ENCODE results near the gene MSH3.

MSH3 gene

DNA sequence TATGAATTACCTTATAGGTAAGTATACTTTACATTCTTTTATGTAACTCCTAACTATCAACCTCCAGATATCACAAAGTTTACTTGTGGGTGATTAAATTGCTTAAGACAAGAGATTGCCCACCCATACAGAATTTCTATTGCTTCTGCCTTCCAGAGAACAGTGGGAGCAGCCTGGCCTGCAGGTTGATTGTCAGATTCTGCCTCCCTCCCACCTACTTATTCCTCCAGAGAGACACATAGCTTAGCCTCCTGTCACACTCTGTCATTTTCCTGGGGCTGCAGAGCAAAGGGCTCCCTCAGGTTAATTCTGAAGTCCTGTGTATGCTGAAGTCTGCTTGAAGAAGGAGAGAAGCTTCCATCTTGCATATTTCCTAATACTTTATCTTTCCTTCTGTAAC lies 48.8 kb downstream of the MSH3 start:
- Histone ChIP-seq H3K36me3 (ENCODE audit: control insufficient read depth in 2 of 2, insufficient read depth in 1 of 2, low read length in 2 of 2) (peaks cover 7 to 26% of the 10 kb centered on the region in 2 experiments; a peak in 2 of 3 replicates), H3K9me3 (ENCODE audit: control insufficient read depth, insufficient read depth, low read depth, low read length) (no peaks in the 10 kb centered on the region), H3K27ac (ENCODE audit: extremely low read depth, low read depth, low read length) (no peak overlapping the region), H3K4me1 (ENCODE audit: control insufficient read depth, insufficient read depth, low read length) (no peaks in the 10 kb centered on the region), H3K4me3 (ENCODE audit: low read depth, low read length) (no peak overlapping the region)
- no peak for TF ChIP-seq ZNF362 (tag by site-specific recombination; IDR thresholded peaks at IDR 0.05)
- TF ChIP-seq, protein P1, sequence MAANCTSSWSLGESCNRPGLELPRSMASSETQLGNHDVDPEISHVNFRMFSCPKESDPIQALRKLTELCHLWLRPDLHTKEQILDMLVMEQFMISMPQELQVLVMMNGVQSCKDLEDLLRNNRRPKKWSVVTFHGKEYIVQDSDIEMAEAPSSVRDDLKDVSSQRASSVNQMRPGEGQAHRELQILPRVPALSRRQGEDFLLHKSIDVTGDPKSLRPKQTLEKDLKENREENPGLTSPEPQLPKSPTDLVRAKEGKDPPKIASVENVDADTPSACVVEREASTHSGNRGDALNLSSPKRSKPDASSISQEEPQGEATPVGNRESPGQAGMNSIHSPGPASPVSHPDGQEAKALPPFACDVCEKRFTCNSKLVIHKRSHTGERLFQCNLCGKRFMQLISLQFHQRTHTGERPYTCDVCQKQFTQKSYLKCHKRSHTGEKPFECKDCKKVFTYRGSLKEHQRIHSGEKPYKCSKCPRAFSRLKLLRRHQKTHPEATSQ (tag by site-specific recombination; IDR thresholded peaks at IDR 0.05) = no peak
- TF ChIP-seq, protein P2, sequence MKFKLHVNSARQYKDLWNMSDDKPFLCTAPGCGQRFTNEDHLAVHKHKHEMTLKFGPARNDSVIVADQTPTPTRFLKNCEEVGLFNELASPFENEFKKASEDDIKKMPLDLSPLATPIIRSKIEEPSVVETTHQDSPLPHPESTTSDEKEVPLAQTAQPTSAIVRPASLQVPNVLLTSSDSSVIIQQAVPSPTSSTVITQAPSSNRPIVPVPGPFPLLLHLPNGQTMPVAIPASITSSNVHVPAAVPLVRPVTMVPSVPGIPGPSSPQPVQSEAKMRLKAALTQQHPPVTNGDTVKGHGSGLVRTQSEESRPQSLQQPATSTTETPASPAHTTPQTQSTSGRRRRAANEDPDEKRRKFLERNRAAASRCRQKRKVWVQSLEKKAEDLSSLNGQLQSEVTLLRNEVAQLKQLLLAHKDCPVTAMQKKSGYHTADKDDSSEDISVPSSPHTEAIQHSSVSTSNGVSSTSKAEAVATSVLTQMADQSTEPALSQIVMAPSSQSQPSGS (tag by site-specific recombination; IDR thresholded peaks at IDR 0.05; ENCODE audit: low read depth) = no peak
- no peak for TF ChIP-seq HOXA7 (CRISPR knock-in tag; IDR thresholded peaks at IDR 0.05; ENCODE audit: borderline replicate concordance)
- no peak for TF ChIP-seq SP3 (tag by site-specific recombination; IDR thresholded peaks at IDR 0.05)
- TF ChIP-seq ZNF426 (tag by site-specific recombination; IDR thresholded peaks at IDR 0.05) = no peak
- no peak for TF ChIP-seq ZNF621 (tag by site-specific recombination; IDR thresholded peaks at IDR 0.05)
- TF ChIP-seq ZNF610 (tag by site-specific recombination; IDR thresholded peaks at IDR 0.05; ENCODE audit: borderline replicate concordance) = no peak
- no peak for TF ChIP-seq SALL2 (tag by site-specific recombination; IDR thresholded peaks at IDR 0.05; ENCODE audit: borderline replicate concordance)
- TF ChIP-seq REPIN1 (tag by site-specific recombination; IDR thresholded peaks at IDR 0.05; ENCODE audit: low read depth) = no peak
- CTCF ChIA-PET = interaction anchor here (0.7 to 1.2 kb wide), 2 partner anchors 9 to 183 kb away, joined by 3 to 4 read pairs; no protein-coding TSS in a partner anchor
- POLR2A ChIA-PET = no interaction called here

GRCh38 chr5:80703747-80704146 lies 49.3 kb downstream of the MSH3 start:
- CTCF ChIA-PET = interaction anchor here (0.7 to 1.2 kb wide), 3 partner anchors 8 to 491 kb away, joined by 3 to 4 read pairs (median 4); no protein-coding TSS in a partner anchor
- POLR2A ChIA-PET = no interaction called here

More at GRCh38 chr5:80703747-80704146, 49.3 kb downstream of the MSH3 start:
- no peak for TF ChIP-seq ZNF777 (tag by site-specific recombination; IDR thresholded peaks at IDR 0.05; ENCODE audit: borderline replicate concordance)
- no peak for TF ChIP-seq ZNF488 (tag by site-specific recombination; IDR thresholded peaks at IDR 0.05)
- TF ChIP-seq ZSCAN4 (tag by site-specific recombination; IDR thresholded peaks at IDR 0.05) = no peak
- no peak for TF ChIP-seq ZNF292 (tag by site-specific recombination; IDR thresholded peaks at IDR 0.05; ENCODE audit: borderline replicate concordance, low read depth)
- TF ChIP-seq ZXDB (tag by site-specific recombination; IDR thresholded peaks at IDR 0.05) = no peak
- no peak for TF ChIP-seq PRDM2 (tag by site-specific recombination; IDR thresholded peaks at IDR 0.05; ENCODE audit: borderline replicate concordance)
- TF ChIP-seq ZSCAN30 (tag by site-specific recombination; IDR thresholded peaks at IDR 0.05) = no peak
- TF ChIP-seq ZNF121 (tag by site-specific recombination; IDR thresholded peaks at IDR 0.05) = no peak
- no peak overlapping the region for H3K27ac ChIP-seq (ENCODE audit: extremely low read depth, low read depth, low read length)
- H3K4me3 ChIP-seq (ENCODE audit: low read depth, low read length) = no peak overlapping the region
- no peaks in the 10 kb centered on the region for H3K9me3 ChIP-seq (ENCODE audit: control insufficient read depth, insufficient read depth, low read depth, low read length)
- peaks cover 8 to 26% of the 10 kb centered on the region in 2 experiments; a peak in 2 of 3 replicates for H3K36me3 ChIP-seq (ENCODE audit: control insufficient read depth in 2 of 2, insufficient read depth in 1 of 2, low read length in 2 of 2)
- no peaks in the 10 kb centered on the region for H3K4me1 ChIP-seq (ENCODE audit: control insufficient read depth, insufficient read depth, low read length)

All from HEK293 (cell line).